Measurements from ENCODE around the gene KRT85. TPM values are rescaled to one million over a fixed set of nuclear protein-coding genes. Genes with fewer than 3 reads are reported as not detected.

KRT85 gene
- total RNA-seq (ENCODE audit: low replicate concordance), result not detected in 2 replicates

GRCh38 chr12:52366738-52367485 is at the start of gene KRT85:
Gene KRT85 (minus strand): TSS chr12:52367481. CDS start chr12:52367405, 76 bp downstream.
- H3K4me3 ChIP-seq, result no peak within 1 kb of the TSS
- H3K9ac ChIP-seq, result no peak within 1 kb of the TSS
- H3K9me3 ChIP-seq (ENCODE audit: low read depth), result no peaks in the 10 kb centered on the region
- TF ChIP-seq CTCF (IDR thresholded peaks at IDR 0.05) (no peak), EZH2phosphoT487 (IDR thresholded peaks at IDR 0.05) (no peak), EZH2 (IDR thresholded peaks at IDR 0.05) (no peak)
- no peaks in the 10 kb centered on the region for H3K4me1 ChIP-seq
- no peaks in the 10 kb centered on the region for H3K27me3 ChIP-seq
- no peak within 1 kb of the TSS for H3K27ac ChIP-seq
- Mint-ChIP-seq H3K4me3 (no peak within 1 kb of the TSS), H3K36me3 (no peaks in the 10 kb centered on the region), H3K9me3 (no peaks in the 10 kb centered on the region), H3K4me1 (peaks cover 14% of the 10 kb centered on the region), H3K27me3 (ENCODE audit: insufficient read depth, low read depth) (peaks cover 17% of the 10 kb centered on the region), H3K27ac (peak within 1 kb of the TSS; percentile 39)
- no peak within 1 kb of the TSS for H3K4me2 ChIP-seq
- no peaks in the 10 kb centered on the region for H4K20me1 ChIP-seq (ENCODE audit: low read depth)
- no peaks in the 10 kb centered on the region for H3K36me3 ChIP-seq
- no peaks in the 10 kb centered on the region for H3K79me2 ChIP-seq (ENCODE audit: low read depth)
- no peaks in the 10 kb centered on the region for H3F3A ChIP-seq (ENCODE audit: low read depth)
- DNase-seq (ENCODE audit: low spot score), result no peak
- no peak within 1 kb of the TSS for H2AFZ ChIP-seq (replicated peaks)

GRCh38 chr12:52416795-52417194 is 49.5 kb upstream of the KRT85 start:
- Mint-ChIP-seq H3K9me3 (no peaks in the 10 kb centered on the region), H3K4me1 (peaks cover 20% of the 10 kb centered on the region), H3K27me3 (ENCODE audit: insufficient read depth, low read depth) (peaks cover 2% of the 10 kb centered on the region), H3K4me3 (no peak overlapping the region), H3K36me3 (no peaks in the 10 kb centered on the region), H3K27ac (no peak overlapping the region)
- H3K27me3 ChIP-seq, result no peaks in the 10 kb centered on the region
- no peak for TF ChIP-seq EZH2 (IDR thresholded peaks at IDR 0.05)
- no peak for TF ChIP-seq CTCF (IDR thresholded peaks at IDR 0.05)
- TF ChIP-seq EZH2phosphoT487 (IDR thresholded peaks at IDR 0.05), result no peak
- H3K4me3 ChIP-seq, result no peak overlapping the region
- H3K9ac ChIP-seq, result no peak overlapping the region
- H3K4me1 ChIP-seq, result no peaks in the 10 kb centered on the region
- H3K79me2 ChIP-seq (ENCODE audit: low read depth), result no peaks in the 10 kb centered on the region
- no peaks in the 10 kb centered on the region for H3K36me3 ChIP-seq
- H2AFZ ChIP-seq (replicated peaks), result no peak overlapping the region
- H3K4me2 ChIP-seq, result no peak overlapping the region
- no peaks in the 10 kb centered on the region for H4K20me1 ChIP-seq (ENCODE audit: low read depth)
- H3K27ac ChIP-seq, result no peak overlapping the region
- DNase-seq (ENCODE audit: low spot score), result no peak
- no peaks in the 10 kb centered on the region for H3F3A ChIP-seq (ENCODE audit: low read depth)
- H3K9me3 ChIP-seq (ENCODE audit: low read depth), result no peaks in the 10 kb centered on the region

GRCh38 chr12:52415870-52416750 is 48.8 kb upstream of the KRT85 start:
- Mint-ChIP-seq H3K27ac (no peak overlapping the region), H3K36me3 (no peaks in the 10 kb centered on the region), H3K9me3 (peaks cover under 1% of the 10 kb centered on the region), H3K27me3 (ENCODE audit: insufficient read depth, low read depth) (peaks cover 4% of the 10 kb centered on the region), H3K4me1 (peaks cover 20% of the 10 kb centered on the region), H3K4me3 (no peak overlapping the region)
- Histone ChIP-seq H3K4me3 (no peak overlapping the region), H3F3A (ENCODE audit: low read depth) (no peaks in the 10 kb centered on the region), H3K9me3 (ENCODE audit: low read depth) (no peaks in the 10 kb centered on the region), H3K4me1 (no peaks in the 10 kb centered on the region), H3K9ac (no peak overlapping the region), H3K27me3 (no peaks in the 10 kb centered on the region), H2AFZ (replicated peaks) (no peak overlapping the region), H3K4me2 (no peak overlapping the region), H3K79me2 (ENCODE audit: low read depth) (no peaks in the 10 kb centered on the region), H4K20me1 (ENCODE audit: low read depth) (no peaks in the 10 kb centered on the region), H3K27ac (no peak overlapping the region), H3K36me3 (no peaks in the 10 kb centered on the region)
- DNase-seq (ENCODE audit: low spot score), result no peak
- no peak for TF ChIP-seq EZH2 (IDR thresholded peaks at IDR 0.05)
- no peak for TF ChIP-seq CTCF (IDR thresholded peaks at IDR 0.05)
- TF ChIP-seq EZH2phosphoT487 (IDR thresholded peaks at IDR 0.05), result no peak

All from neural progenitor cell (in vitro differentiated cells).